ENCODE measurements around the gene CDKN2B-AS1.

Gene CDKN2B-AS1

GRCh38 chr9:21982861-21983560 lies 11.6 kb upstream of the CDKN2B-AS1 start:
- no peak for DNase-seq (ENCODE audit: low read depth, low spot score)

- DNase-seq (ENCODE audit: low read depth, low spot score), result no peak
These were observed 11.0 kb upstream of the CDKN2B-AS1 start for GRCh38 chr9:21983561-21983935.

- no peak for DNase-seq (ENCODE audit: low read depth, low spot score)
These were observed 10.5 kb upstream of the CDKN2B-AS1 start for GRCh38 chr9:21984101-21984500.

GRCh38 chr9:21985964-21986667 lies 8.5 kb upstream of the CDKN2B-AS1 start:
- no peak for DNase-seq (ENCODE audit: low read depth, low spot score)

GRCh38 chr9:21988056-21988990 lies 6.3 kb upstream of the CDKN2B-AS1 start:
- DNase-seq (ENCODE audit: low read depth, low spot score), result no peak

GRCh38 chr9:21989440-21990189 lies 5.0 kb upstream of the CDKN2B-AS1 start:
- no peak for DNase-seq (ENCODE audit: low read depth, low spot score)

GRCh38 chr9:21991072-21991959 lies 3.3 kb upstream of the CDKN2B-AS1 start:
- no peak for DNase-seq (ENCODE audit: low read depth, low spot score)

GRCh38 chr9:21993007-21993406 lies 1.6 kb upstream of the CDKN2B-AS1 start:
- no peak for DNase-seq (ENCODE audit: low read depth, low spot score)

- no peak for DNase-seq (ENCODE audit: low read depth, low spot score)
These were observed 567 bp upstream of the CDKN2B-AS1 start, which contains the start of gene CDKN2A for GRCh38 chr9:21993893-21994555. TSS of gene CDKN2A (minus strand) at chr9:21994392.

- DNase-seq (ENCODE audit: low read depth, low spot score), result no peak
These were observed 545 bp downstream of the CDKN2B-AS1 start for GRCh38 chr9:21995006-21995665.

- DNase-seq (ENCODE audit: low read depth, low spot score), result no peak
These were observed 1.2 kb downstream of the CDKN2B-AS1 start for GRCh38 chr9:21995666-21996398.

GRCh38 chr9:21996438-21996837 lies 1.8 kb downstream of the CDKN2B-AS1 start:
- no peak for DNase-seq (ENCODE audit: low read depth, low spot score)

- no peak for DNase-seq (ENCODE audit: low read depth, low spot score)
These were observed 2.3 kb downstream of the CDKN2B-AS1 start for GRCh38 chr9:21996858-21997257.

- DNase-seq (ENCODE audit: low read depth, low spot score), result no peak
These were observed 2.9 kb downstream of the CDKN2B-AS1 start for GRCh38 chr9:21997480-21997879.

- no peak for DNase-seq (ENCODE audit: low read depth, low spot score)
These were observed 3.4 kb downstream of the CDKN2B-AS1 start for GRCh38 chr9:21998026-21998425.

GRCh38 chr9:22002038-22002437 lies 7.4 kb downstream of the CDKN2B-AS1 start:
- no peak for DNase-seq (ENCODE audit: low read depth, low spot score)

GRCh38 chr9:22005021-22005701 lies 10.6 kb downstream of the CDKN2B-AS1 start:
- no peak for DNase-seq (ENCODE audit: low read depth, low spot score)

Measured in brain pericyte (primary cell).